ENCODE measurements around the gene TRIM22. TPM values are rescaled to one million over a fixed set of nuclear protein-coding genes. Genes with fewer than 3 reads are reported as not detected.

Gene TRIM22
- total RNA-seq, 1 donor from 2014 or later, result 167 TPM

- Histone ChIP-seq H3K27me3 (ENCODE audit: insufficient read depth, low read length) (no peaks in the 10 kb centered on the region), H3K9me3 (ENCODE audit: insufficient read depth, low read depth, low read length) (no peaks in the 10 kb centered on the region), H4K20me1 (ENCODE audit: insufficient read depth, low read length) (no peaks in the 10 kb centered on the region), H3K27ac (ENCODE audit: low read depth, low read length) (no peak within 1 kb of the TSS), H3K36me3 (ENCODE audit: insufficient read depth, low read length) (no peaks in the 10 kb centered on the region), H3K9ac (ENCODE audit: low read length) (no peak within 1 kb of the TSS), H3K79me2 (ENCODE audit: insufficient read depth, low read length) (no peaks in the 10 kb centered on the region), H3K4me2 (ENCODE audit: low read length) (no peak within 1 kb of the TSS), H3K4me1 (ENCODE audit: insufficient read depth, low read length) (no peaks in the 10 kb centered on the region), H2AFZ (ENCODE audit: low read depth, low read length) (no peak within 1 kb of the TSS), H3K4me3 (ENCODE audit: insufficient read depth, low read depth, low read length) (no peak within 1 kb of the TSS)
- H3K4me3 Mint-ChIP-seq (ENCODE audit: unreplicated experiment), result no peak within 1 kb of the TSS
- no peak within 1 kb of the TSS for H3K27ac Mint-ChIP-seq (ENCODE audit: unreplicated experiment)
- TF ChIP-seq EZH2 (IDR thresholded peaks at IDR 0.05; ENCODE audit: insufficient read depth, low read length), result no peak
- TF ChIP-seq, protein P1, sequence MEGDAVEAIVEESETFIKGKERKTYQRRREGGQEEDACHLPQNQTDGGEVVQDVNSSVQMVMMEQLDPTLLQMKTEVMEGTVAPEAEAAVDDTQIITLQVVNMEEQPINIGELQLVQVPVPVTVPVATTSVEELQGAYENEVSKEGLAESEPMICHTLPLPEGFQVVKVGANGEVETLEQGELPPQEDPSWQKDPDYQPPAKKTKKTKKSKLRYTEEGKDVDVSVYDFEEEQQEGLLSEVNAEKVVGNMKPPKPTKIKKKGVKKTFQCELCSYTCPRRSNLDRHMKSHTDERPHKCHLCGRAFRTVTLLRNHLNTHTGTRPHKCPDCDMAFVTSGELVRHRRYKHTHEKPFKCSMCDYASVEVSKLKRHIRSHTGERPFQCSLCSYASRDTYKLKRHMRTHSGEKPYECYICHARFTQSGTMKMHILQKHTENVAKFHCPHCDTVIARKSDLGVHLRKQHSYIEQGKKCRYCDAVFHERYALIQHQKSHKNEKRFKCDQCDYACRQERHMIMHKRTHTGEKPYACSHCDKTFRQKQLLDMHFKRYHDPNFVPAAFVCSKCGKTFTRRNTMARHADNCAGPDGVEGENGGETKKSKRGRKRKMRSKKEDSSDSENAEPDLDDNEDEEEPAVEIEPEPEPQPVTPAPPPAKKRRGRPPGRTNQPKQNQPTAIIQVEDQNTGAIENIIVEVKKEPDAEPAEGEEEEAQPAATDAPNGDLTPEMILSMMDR (IDR thresholded peaks at IDR 0.05; ENCODE audit: insufficient read depth, low read depth, low read length), result no peak
- peaks cover 18% of the 10 kb centered on the region for H3K4me1 Mint-ChIP-seq (ENCODE audit: low read depth, unreplicated experiment)
- H3K36me3 Mint-ChIP-seq (ENCODE audit: low read depth, unreplicated experiment), result no peaks in the 10 kb centered on the region
- no peaks in the 10 kb centered on the region for H3K27me3 Mint-ChIP-seq (ENCODE audit: low read depth, unreplicated experiment)
- DNase-seq (ENCODE audit: low read depth) (no peak), FAIRE-seq (no peak)
- H3K9me3 Mint-ChIP-seq (ENCODE audit: unreplicated experiment), result no peaks in the 10 kb centered on the region
Measured at GRCh38 chr11:5736396-5736795, 46.8 kb downstream of the TRIM22 start, which contains the start of gene OR56B1. Gene OR56B1, plus strand, starts transcription at chr11:5736448. Its CDS starts 69 bp downstream, at chr11:5736517.

- TF ChIP-seq, protein P1 (IDR thresholded peaks at IDR 0.05; ENCODE audit: insufficient read depth, low read depth, low read length), result no peak
- TF ChIP-seq EZH2 (IDR thresholded peaks at IDR 0.05; ENCODE audit: insufficient read depth, low read length), result no peak
- H2AFZ ChIP-seq (ENCODE audit: low read depth, low read length), result no peak overlapping the region
- H3K36me3 Mint-ChIP-seq (ENCODE audit: low read depth, unreplicated experiment), result no peaks in the 10 kb centered on the region
Measured at GRCh38 chr11:5737091-5737490, 47.5 kb downstream of the TRIM22 start.

GRCh38 chr11:5737670-5738392, 48.2 kb downstream of the TRIM22 start:
- H3K4me3 ChIP-seq (ENCODE audit: insufficient read depth, low read depth, low read length), result no peak overlapping the region
- TF ChIP-seq, protein P1 (IDR thresholded peaks at IDR 0.05; ENCODE audit: insufficient read depth, low read depth, low read length), result no peak
- TF ChIP-seq EZH2 (IDR thresholded peaks at IDR 0.05; ENCODE audit: insufficient read depth, low read length), result no peak
- Mint-ChIP-seq H3K27ac (ENCODE audit: unreplicated experiment) (no peak overlapping the region), H3K4me1 (ENCODE audit: low read depth, unreplicated experiment) (peaks cover 18% of the 10 kb centered on the region), H3K27me3 (ENCODE audit: low read depth, unreplicated experiment) (no peaks in the 10 kb centered on the region), H3K4me3 (ENCODE audit: unreplicated experiment) (no peak overlapping the region), H3K36me3 (ENCODE audit: low read depth, unreplicated experiment) (no peaks in the 10 kb centered on the region), H3K9me3 (ENCODE audit: unreplicated experiment) (no peaks in the 10 kb centered on the region)
- H4K20me1 ChIP-seq (ENCODE audit: insufficient read depth, low read length), result no peaks in the 10 kb centered on the region
- DNase-seq (ENCODE audit: low read depth) (peak; percentile 25), FAIRE-seq (no peak)
- no peak overlapping the region for H2AFZ ChIP-seq (ENCODE audit: low read depth, low read length)
- no peak overlapping the region for H3K9ac ChIP-seq (ENCODE audit: low read length)
- no peaks in the 10 kb centered on the region for H3K27me3 ChIP-seq (ENCODE audit: insufficient read depth, low read length)
- H3K27ac ChIP-seq (ENCODE audit: low read depth, low read length), result no peak overlapping the region
- no peaks in the 10 kb centered on the region for H3K9me3 ChIP-seq (ENCODE audit: insufficient read depth, low read depth, low read length)
- H3K4me1 ChIP-seq (ENCODE audit: insufficient read depth, low read length), result no peaks in the 10 kb centered on the region
- H3K79me2 ChIP-seq (ENCODE audit: insufficient read depth, low read length), result no peaks in the 10 kb centered on the region
- no peak overlapping the region for H3K4me2 ChIP-seq (ENCODE audit: low read length)
- no peaks in the 10 kb centered on the region for H3K36me3 ChIP-seq (ENCODE audit: insufficient read depth, low read length)

More at GRCh38 chr11:5737091-5737490, 47.5 kb downstream of the TRIM22 start:
- H3K9ac ChIP-seq (ENCODE audit: low read length), result no peak overlapping the region
- no peak overlapping the region for H3K27ac ChIP-seq (ENCODE audit: low read depth, low read length)
- H3K4me1 Mint-ChIP-seq (ENCODE audit: low read depth, unreplicated experiment), result peaks cover 18% of the 10 kb centered on the region
- no peaks in the 10 kb centered on the region for H3K4me1 ChIP-seq (ENCODE audit: insufficient read depth, low read length)
- no peaks in the 10 kb centered on the region for H3K36me3 ChIP-seq (ENCODE audit: insufficient read depth, low read length)
- no peaks in the 10 kb centered on the region for H3K9me3 ChIP-seq (ENCODE audit: insufficient read depth, low read depth, low read length)
- no peak overlapping the region for H3K4me2 ChIP-seq (ENCODE audit: low read length)
- H3K27me3 ChIP-seq (ENCODE audit: insufficient read depth, low read length), result no peaks in the 10 kb centered on the region
- H3K4me3 Mint-ChIP-seq (ENCODE audit: unreplicated experiment), result no peak overlapping the region
- no peaks in the 10 kb centered on the region for H3K27me3 Mint-ChIP-seq (ENCODE audit: low read depth, unreplicated experiment)
- no peaks in the 10 kb centered on the region for H3K9me3 Mint-ChIP-seq (ENCODE audit: unreplicated experiment)
- FAIRE-seq, result no peak
- no peaks in the 10 kb centered on the region for H4K20me1 ChIP-seq (ENCODE audit: insufficient read depth, low read length)
- no peaks in the 10 kb centered on the region for H3K79me2 ChIP-seq (ENCODE audit: insufficient read depth, low read length)
- DNase-seq (ENCODE audit: low read depth), result peak; percentile 73
- H3K4me3 ChIP-seq (ENCODE audit: insufficient read depth, low read depth, low read length), result no peak overlapping the region
- H3K27ac Mint-ChIP-seq (ENCODE audit: unreplicated experiment), result no peak overlapping the region
